Right lung (tissue), 10 donors: ENCODE data around the gene FOXP2. TPM values are rescaled to one million over a fixed set of nuclear protein-coding genes. Genes with fewer than 3 reads are reported as not detected.
"Not testable (repeated sequence)": the region's sequence is repeated elsewhere in the genome, so short reads cannot be mapped to it uniquely, and the experiment has no call there.

ENCODE experiments used
- DNase-seq, 2 donors: peaks; one replicate each; pipeline ENCODE4 v3.0.0-alpha.2; 2013
- long read RNA-seq, 8 donors: transcript quantifications; one replicate each; lab custom pipeline, GENCODE V29; 2026
- polyA plus RNA-seq, 5 donors: library from polyadenylated mRNA; unstranded; fragments of 120-200 nt; gene quantifications; one replicate each; pipeline versions ENCODE4 v1.2.1 to v1.2.3, GENCODE V29; 2013; ENCODE audit warnings: inconsistent platforms in 1 of 5, low replicate concordance in 1 of 5; ENCODE audit not compliant: insufficient read length in 5 of 5, insufficient read depth in 1 of 5

Gene FOXP2
- polyA plus RNA-seq: 10 to 100 TPM; 28.5 to 82.1 (median 59.7) TPM
- long read RNA-seq, donor 1, partial matches to known transcripts: 18 of 18 reads
- long read RNA-seq, donor 1, other reads (novel, unspliced or antisense): 0 of 18 reads
- long read RNA-seq, donor 2, partial matches to known transcripts: 38 of 38 reads
- long read RNA-seq, donor 2, other reads (novel, unspliced or antisense): 0 of 38 reads
- long read RNA-seq, donor 3: 0 reads
- long read RNA-seq, donor 4: 0 reads
- long read RNA-seq, donor 5, partial matches to known transcripts: 21 of 21 reads
- long read RNA-seq, donor 5, other reads (novel, unspliced or antisense): 0 of 21 reads
- long read RNA-seq, donor 6: 0 reads
- long read RNA-seq, donor 7: 0 reads
- long read RNA-seq, donor 8: 0 reads

GRCh38 chr7:114414156-114415063 is at the start of gene FOXP2:
Gene FOXP2, plus strand, starts transcription at chr7:114414815. Its CDS starts 11,697 bp downstream, at chr7:114426512.
- DNase-seq: peak; percentile 82 to 83

- no peak for DNase-seq
Observed at GRCh38 chr7:114365791-114366190, 48.8 kb upstream of the FOXP2 start.

- no peak for DNase-seq
Observed at GRCh38 chr7:114368492-114368891, 46.1 kb upstream of the FOXP2 start.

- DNase-seq: no peak
Observed at GRCh38 chr7:114369294-114369693, 45.3 kb upstream of the FOXP2 start.

- DNase-seq: no peak
Observed at GRCh38 chr7:114372619-114373018, 42.0 kb upstream of the FOXP2 start.

- DNase-seq: no peak
Observed at GRCh38 chr7:114375907-114376306, 38.7 kb upstream of the FOXP2 start.

- DNase-seq: not testable (repeated sequence)
Observed at GRCh38 chr7:114383946-114384345, 30.7 kb upstream of the FOXP2 start.

GRCh38 chr7:114384346-114384745 is 30.3 kb upstream of the FOXP2 start:
- DNase-seq: not testable (repeated sequence)

- no peak for DNase-seq
Observed at GRCh38 chr7:114388021-114388420, 26.6 kb upstream of the FOXP2 start.

GRCh38 chr7:114392686-114393085 is 21.9 kb upstream of the FOXP2 start:
- DNase-seq: no peak

- DNase-seq: no peak
Observed at GRCh38 chr7:114402876-114403635, 11.6 kb upstream of the FOXP2 start.

- no peak for DNase-seq
Observed at GRCh38 chr7:114405427-114405826, 9.2 kb upstream of the FOXP2 start.

GRCh38 chr7:114409750-114410149 is 4.9 kb upstream of the FOXP2 start:
- DNase-seq: no peak

- DNase-seq: no peak
Observed at GRCh38 chr7:114412548-114412947, 2.1 kb upstream of the FOXP2 start.

GRCh38 chr7:114413761-114414155 is 857 bp upstream of the FOXP2 start:
- DNase-seq: peak; percentile 34 to 38

- no peak for DNase-seq
Observed at GRCh38 chr7:114415064-114415989, 712 bp downstream of the FOXP2 start.

GRCh38 chr7:114416129-114416990 is 1.7 kb downstream of the FOXP2 start:
- DNase-seq: no peak

- DNase-seq: no peak
Observed at GRCh38 chr7:114417290-114417689, 2.7 kb downstream of the FOXP2 start.

GRCh38 chr7:114418117-114418516 is 3.5 kb downstream of the FOXP2 start:
- DNase-seq: no peak
